SH-SY5Y (cell line): ENCODE measurements around the gene TMEM151B.

Experiments used
- GATA2 ChIP-seq: IDR thresholded peaks from 2 replicates; pipeline ENCODE4 v1.6.1; 2011; ENCODE audit warnings: mild to moderate bottlenecking, low read depth, low read length
- GATA3 ChIP-seq: IDR thresholded peaks from 2 replicates; pipeline ENCODE4 v1.6.1; 2011; ENCODE audit warnings: low read depth, mild to moderate bottlenecking, low read length, moderate library complexity

GRCh38 chr6:44246663-44247337, 23.4 kb upstream of the TMEM151B start, which contains the start of gene HSP90AB1:
- no peak for TF ChIP-seq GATA2
- TF ChIP-seq GATA3: no peak
